ENCODE results near the gene CYP26A1. TPM values are rescaled to one million over a fixed set of nuclear protein-coding genes. Genes with fewer than 3 reads are reported as not detected.

Gene CYP26A1
- total RNA-seq, 1 donor from 2014 or later, result 4.2 TPM

- H3K36me3 Mint-ChIP-seq, result no peaks in the 10 kb centered on the region
- DNase-seq (ENCODE audit: extremely low spot score, unreplicated experiment), result peak; percentile 51
- H3K4me1 Mint-ChIP-seq (ENCODE audit: unreplicated experiment), result peaks cover 20% of the 10 kb centered on the region
- H3K9me3 Mint-ChIP-seq, result no peaks in the 10 kb centered on the region
- H3K27me3 Mint-ChIP-seq, result peaks cover 76% of the 10 kb centered on the region
- H3K4me3 Mint-ChIP-seq, result no peak overlapping the region
- no peak for TF ChIP-seq CTCF (conservative IDR thresholded peaks at IDR 0.05)
- H3K27ac Mint-ChIP-seq, result no peak overlapping the region
Observed at GRCh38 chr10:93079663-93080349, 6.1 kb downstream of the CYP26A1 start.

GRCh38 chr10:93080350-93081046 lies 6.8 kb downstream of the CYP26A1 start:
- Mint-ChIP-seq H3K27me3 (peaks cover 69% of the 10 kb centered on the region), H3K4me3 (no peak overlapping the region), H3K4me1 (ENCODE audit: unreplicated experiment) (peaks cover 14% of the 10 kb centered on the region), H3K36me3 (no peaks in the 10 kb centered on the region), H3K9me3 (no peaks in the 10 kb centered on the region), H3K27ac (no peak overlapping the region)
- TF ChIP-seq CTCF (conservative IDR thresholded peaks at IDR 0.05), result peak; percentile 91
- peak; percentile 70 for DNase-seq (ENCODE audit: extremely low spot score, unreplicated experiment)

GRCh38 chr10:93081318-93081717 lies 7.6 kb downstream of the CYP26A1 start:
- Mint-ChIP-seq H3K27ac (no peak overlapping the region), H3K36me3 (no peaks in the 10 kb centered on the region), H3K4me3 (no peak overlapping the region)

GRCh38 chr10:93081834-93082233 lies 8.1 kb downstream of the CYP26A1 start:
- no peak for TF ChIP-seq CTCF (conservative IDR thresholded peaks at IDR 0.05)
- Mint-ChIP-seq H3K4me1 (ENCODE audit: unreplicated experiment) (peaks cover 11% of the 10 kb centered on the region), H3K4me3 (no peak overlapping the region), H3K9me3 (no peaks in the 10 kb centered on the region), H3K27me3 (peaks cover 63% of the 10 kb centered on the region), H3K36me3 (no peaks in the 10 kb centered on the region), H3K27ac (no peak overlapping the region)
- peak; percentile 31 for DNase-seq (ENCODE audit: extremely low spot score, unreplicated experiment)

More at GRCh38 chr10:93081318-93081717, 7.6 kb downstream of the CYP26A1 start:
- DNase-seq (ENCODE audit: extremely low spot score, unreplicated experiment), result peak; percentile 29
- TF ChIP-seq CTCF (conservative IDR thresholded peaks at IDR 0.05), result no peak
- Mint-ChIP-seq H3K9me3 (no peaks in the 10 kb centered on the region), H3K4me1 (ENCODE audit: unreplicated experiment) (peaks cover 11% of the 10 kb centered on the region), H3K27me3 (peaks cover 65% of the 10 kb centered on the region)

- Mint-ChIP-seq H3K4me1 (ENCODE audit: unreplicated experiment) (peaks cover 11% of the 10 kb centered on the region), H3K27me3 (peaks cover 56% of the 10 kb centered on the region), H3K36me3 (no peaks in the 10 kb centered on the region), H3K4me3 (no peak overlapping the region), H3K27ac (no peak overlapping the region), H3K9me3 (no peaks in the 10 kb centered on the region)
- peak; percentile 16 for DNase-seq (ENCODE audit: extremely low spot score, unreplicated experiment)
- TF ChIP-seq CTCF (conservative IDR thresholded peaks at IDR 0.05), result no peak
Observed at GRCh38 chr10:93083743-93084539, 10.2 kb downstream of the CYP26A1 start.
